Pancreas (tissue), 10 donors: Measurements from ENCODE around the gene ABCG1. TPM values are rescaled to one million over a fixed set of nuclear protein-coding genes. Genes with fewer than 3 reads are reported as not detected.

Experiments used
- ATAC-seq, 4 donors: fragments of 200-7000 bp; cut with Tn5 transposase; one replicate each; pipeline versions ENCODE4 v1.8.0 to v1.9.1; 2020; ENCODE audit warnings: mild to moderate bottlenecking in 4 of 4, moderate library complexity in 4 of 4
- DNase-seq, 6 donors: peaks; one replicate each; pipeline ENCODE4 v3.0.0-alpha.2; 2020
- FAIRE-seq: peaks from 2 replicates; lab custom pipeline; 2012; peaks lifted over from hg19 to GRCh38; lab: Jason Lieb, UNC
- H3K27ac ChIP-seq, 4 donors: fragments of 200-600 bp; sonication (generic); 1 replicate in 3 of 4; 2 replicates in 1 of 4; pipeline versions ENCODE4 v1.5.0 to v1.8.0; 2020
- H3K27me3 ChIP-seq, 4 donors: fragments of 200-600 bp; one replicate each; pipeline ENCODE4 v1.8.0; 2021
- H3K36me3 ChIP-seq, 3 donors: fragments of 200-600 bp; sonication (generic) in 1 of 3; one replicate each; pipeline versions ENCODE4 v1.5.0 to v1.8.0; 2020 to 2021
- H3K4me1 ChIP-seq, 3 donors: fragments of 200-600 bp; one replicate each; pipeline ENCODE4 v1.8.0; 2021
- H3K4me3 ChIP-seq, 4 donors: fragments of 200-600 bp; sonication (generic) in 2 of 4; one replicate each; pipeline versions ENCODE4 v1.5.0 to v1.8.0; 2020 to 2021
- H3K9me3 ChIP-seq, 4 donors: fragments of 200-600 bp; one replicate each; pipeline ENCODE4 v1.8.0; 2021
- CTCF ChIP-seq, 4 donors: fragments of 200-600 bp; sonication (generic) in 3 of 4; IDR thresholded peaks; one replicate each; pipeline versions ENCODE4 v1.5.0 to v1.8.0; 2021; ENCODE audit warnings: antibody characterized with exemption in 4 of 4
- WGBS, 2 donors: extraction: QIAGEN DNeasy Blood & Tissue Kit; methylation state at CpG; one replicate each; pipeline ENCODE4 v1.1.7; 2013; 5-methylcytosine and 5-hydroxymethylcytosine counted together
- intact Hi-C, 3 donors: fragments of 100-400 bp; cut with DNase I; formaldehyde crosslinking; loops; one replicate each; pipeline versions ENCODE4 v1.11.1 to v1.14.2; 2022
- polyA plus RNA-seq, 2 donors: library from polyadenylated mRNA; stranded (reverse); fragments of 200-250 nt; gene quantifications; one replicate each; pipeline ENCODE4 v1.2.3, GENCODE V29; 2013
- total RNA-seq, 6 donors: library from RNA; stranded (reverse); fragmentation: NEBNext Ultra II Directional in 4 of 6; extraction: Animal tissue kit (Norgen Biotek cat#: 25700) in 4 of 6; gene quantifications; one replicate each; pipeline versions ENCODE4 v1.2.1 to v1.2.4, GENCODE V29; 2021 to 2023
- donor health status: healthy with polysubstance abuse.
- donor health status: DM: no; HTN: no; CAD: no; lungs with moderate emphysema.
- donor health status: DM: no; HTN: no; CAD: no.
- donor health status: control.
- donor health status: control.
- donor health status: Bipolar disorder and iron deficiency.
- donor health status: DM: yes; HTN: yes; CAD: no.
- donor health status: DM: no; HTN: no; CAD: no.
- donor health status: DM: no; HTN: no; CAD: no.
- donor health status: DM: yes; HTN: yes; CAD: no.

Gene ABCG1
- total and polyA plus RNA-seq, 8 donors, result 1.6 to 10.3 (median 4.2) TPM

DNA sequence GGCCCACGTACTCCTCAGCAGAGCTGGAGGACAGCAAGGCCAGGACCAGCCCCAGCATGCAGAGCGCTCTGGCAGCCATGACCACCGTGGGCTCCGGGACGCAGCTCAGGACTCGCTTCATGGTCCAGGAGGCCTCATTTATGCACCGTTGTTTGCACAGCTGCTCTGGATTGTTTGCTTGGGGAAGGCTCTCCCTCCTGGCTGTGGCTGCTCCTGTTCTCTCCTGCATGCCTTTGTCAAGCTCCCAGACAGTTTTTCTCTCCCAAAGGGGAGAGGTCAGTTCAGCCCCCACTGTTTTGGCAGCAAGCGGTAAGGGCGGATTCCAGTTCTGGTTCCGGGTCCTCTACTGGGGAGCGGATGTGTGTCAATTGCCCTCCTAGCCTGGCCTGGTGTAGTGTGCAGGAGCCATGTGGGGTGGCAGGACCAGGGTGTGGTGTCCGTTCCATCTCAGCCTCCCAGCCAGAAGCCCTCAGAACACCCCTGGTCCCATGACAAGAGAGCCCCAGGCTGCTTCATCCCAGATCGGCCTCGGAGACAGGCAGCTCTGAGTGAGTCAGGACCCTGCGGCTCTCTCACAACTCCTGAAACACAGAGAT lies 96.5 kb downstream of the ABCG1 start, which contains the start of gene TFF3:
TSS of gene TFF3 (minus strand) at position 114 of the 596 bp plus-strand sequence. CDS start at position 79, 35 bp downstream.
- Histone ChIP-seq H3K9me3 (no peaks in the 10 kb centered on the region), H3K27ac (no peak within 1 kb of the TSS), H3K4me3 (no peak within 1 kb of the TSS), H3K4me1 (peaks cover 0 to 13% (median 3%) of the 10 kb centered on the region in 3 donors), H3K36me3 (no peaks in the 10 kb centered on the region), H3K27me3 (no peaks in the 10 kb centered on the region)
- ATAC-seq (peak; percentile 64 to 80 (median 74)), FAIRE-seq (no peak), DNase-seq (peak in 5 of 6 donors; percentile 54 to 77 (median 63))
- 45 to 48% methylated on average over 15 of the region's 15 CpGs for WGBS, 2 donors
- intact Hi-C loops, result loop anchor here in 1 of 3 donors (10.0 kb wide), 1 partner anchor 129 kb away; no protein-coding TSS in a partner anchor
- TF ChIP-seq CTCF (IDR thresholded peaks at IDR 0.05), result no peak

GRCh38 chr21:42316891-42317290 lies 98.0 kb downstream of the ABCG1 start:
- ATAC-seq (no peak), DNase-seq (peak in 1 of 6 donors; percentile 50)
- intact Hi-C loops, result loop anchor here in 1 of 3 donors (10.0 kb wide), 1 partner anchor 128 kb away; no protein-coding TSS in a partner anchor

GRCh38 chr21:42317341-42317741 lies 98.4 kb downstream of the ABCG1 start:
- no peak for TF ChIP-seq CTCF (IDR thresholded peaks at IDR 0.05)
- H3K4me3 ChIP-seq, result no peak overlapping the region
- H3K4me1 ChIP-seq, result peaks cover 0 to 7% (median 3%) of the 10 kb centered on the region in 3 donors
- WGBS, 2 donors, result 90 to 93% methylated on average over 8 of the region's 8 CpGs
- H3K9me3 ChIP-seq, result no peaks in the 10 kb centered on the region
- H3K27me3 ChIP-seq, result no peaks in the 10 kb centered on the region
- no peak overlapping the region for H3K27ac ChIP-seq
- no peak for ATAC-seq
- no peak for DNase-seq
- no peaks in the 10 kb centered on the region for H3K36me3 ChIP-seq
- no peak for FAIRE-seq
- intact Hi-C loops, result loop anchor here in 1 of 3 donors (10.0 kb wide), 1 partner anchor 127 kb away; no protein-coding TSS in a partner anchor

More at GRCh38 chr21:42316891-42317290, 98.0 kb downstream of the ABCG1 start:
- no peak for FAIRE-seq
- Histone ChIP-seq H3K27ac (no peak overlapping the region), H3K4me1 (peaks cover 0 to 11% (median 3%) of the 10 kb centered on the region in 3 donors), H3K36me3 (no peaks in the 10 kb centered on the region), H3K9me3 (no peaks in the 10 kb centered on the region), H3K27me3 (no peaks in the 10 kb centered on the region), H3K4me3 (no peak overlapping the region)
- WGBS, 2 donors, result 95 to 96% methylated on average over 16 of the region's 16 CpGs
- TF ChIP-seq CTCF (IDR thresholded peaks at IDR 0.05), result no peak

- H3K4me1 ChIP-seq, result peaks cover 0 to 5% (median 3%) of the 10 kb centered on the region in 3 donors
- 90 to 91% methylated on average over 18 to 20 of the region's 20 CpGs for WGBS, 2 donors
- no peak for ATAC-seq
- intact Hi-C loops, result loop anchor here in 1 of 3 donors (10.0 kb wide), 1 partner anchor 127 kb away; no protein-coding TSS in a partner anchor
- no peak for TF ChIP-seq CTCF (IDR thresholded peaks at IDR 0.05)
- H3K9me3 ChIP-seq, result no peaks in the 10 kb centered on the region
- DNase-seq, result no peak
- H3K4me3 ChIP-seq, result no peak overlapping the region
- FAIRE-seq, result no peak
- H3K27ac ChIP-seq, result no peak overlapping the region
- no peaks in the 10 kb centered on the region for H3K36me3 ChIP-seq
- no peaks in the 10 kb centered on the region for H3K27me3 ChIP-seq
Measured at GRCh38 chr21:42317826-42318746, 99.1 kb downstream of the ABCG1 start.
